Activated T-cell treated with anti-CD3 and anti-CD28 coated beads for 24 hours (primary cell): ENCODE results near the gene ADAM30.

Source experiments
- DNase-seq: peaks from one replicate; pipeline ENCODE4 v3.0.0-alpha.2; 2020; ENCODE audit warnings: low read depth

Gene ADAM30

DNA sequence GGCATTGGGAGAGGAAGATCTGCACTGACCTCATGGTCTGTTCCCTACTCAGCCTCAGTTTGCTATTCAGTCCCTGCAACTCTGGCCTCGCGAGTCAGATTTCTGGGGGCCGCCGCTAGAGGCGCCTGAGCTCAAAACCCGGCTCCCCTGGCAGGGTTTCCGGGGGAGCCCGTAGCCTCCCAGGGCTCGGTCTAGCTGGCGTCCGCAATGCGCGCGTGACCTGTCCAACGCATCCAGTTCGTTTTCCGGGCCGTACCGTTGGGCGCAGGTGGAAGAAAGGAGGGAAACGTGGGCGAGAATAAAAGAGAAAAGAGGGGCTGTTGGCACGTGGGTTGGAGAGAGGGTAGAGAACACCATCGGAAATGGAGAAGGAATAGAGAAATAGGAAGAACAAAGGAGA is at the start of gene ADAM30:
Gene ADAM30 (minus strand): TSS at position 213 of the 400 bp plus-strand sequence. CDS start 179 bp downstream, at position 34.
- DNase-seq = no peak

GRCh38 chr1:119943216-119943615 is 46.9 kb upstream of the ADAM30 start:
- no peak for DNase-seq

DNA sequence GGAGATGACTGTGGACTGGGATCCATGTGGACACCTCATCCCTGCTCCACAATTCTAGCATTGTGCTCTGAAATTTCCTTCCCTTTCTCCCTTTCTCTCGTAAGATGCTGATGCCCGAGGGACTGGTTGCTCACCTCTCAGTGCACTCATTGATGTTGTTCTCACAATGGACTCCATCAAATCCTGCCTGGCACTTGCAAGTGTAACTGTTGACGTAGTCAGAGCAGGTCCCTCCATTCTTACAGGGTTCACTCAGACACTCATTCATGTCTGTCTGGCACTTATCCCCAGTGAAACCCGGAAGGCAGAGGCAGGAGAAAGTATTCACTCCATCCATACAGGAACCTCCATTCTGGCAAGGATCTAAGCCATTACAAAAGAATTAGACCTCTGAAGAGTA is 45.1 kb upstream of the ADAM30 start:
- DNase-seq = no peak

- DNase-seq = no peak
Measured at GRCh38 chr1:119940697-119941096, 44.4 kb upstream of the ADAM30 start.

- DNase-seq = no peak
Measured at GRCh38 chr1:119937198-119937597, 40.9 kb upstream of the ADAM30 start.

- no peak for DNase-seq
Measured at GRCh38 chr1:119935915-119936314, 39.6 kb upstream of the ADAM30 start.

DNA sequence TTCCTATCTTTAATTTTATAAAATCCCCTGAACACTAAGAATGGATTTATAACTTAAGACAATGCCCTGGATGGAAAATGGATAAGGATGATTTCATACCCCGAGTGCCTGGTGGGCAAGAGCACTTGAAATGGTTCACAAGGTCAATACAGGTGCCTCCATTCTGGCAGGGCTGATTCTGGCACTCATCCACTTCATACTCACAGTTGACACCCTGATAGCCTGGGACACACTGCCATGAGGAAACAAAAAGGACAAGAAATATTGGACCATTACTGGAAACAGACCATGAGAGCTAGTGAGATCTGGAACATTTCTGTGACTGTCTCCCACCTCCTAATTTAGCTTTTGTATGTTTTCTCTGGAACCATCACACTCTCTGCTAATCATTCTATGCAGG is 39.1 kb upstream of the ADAM30 start:
- no peak for DNase-seq

- DNase-seq = no peak
Measured at GRCh38 chr1:119933397-119933796, 37.1 kb upstream of the ADAM30 start.

- no peak for DNase-seq
Measured at GRCh38 chr1:119929643-119930315, 33.5 kb upstream of the ADAM30 start.

GRCh38 chr1:119926553-119926952 is 30.2 kb upstream of the ADAM30 start:
- DNase-seq = no peak

DNA sequence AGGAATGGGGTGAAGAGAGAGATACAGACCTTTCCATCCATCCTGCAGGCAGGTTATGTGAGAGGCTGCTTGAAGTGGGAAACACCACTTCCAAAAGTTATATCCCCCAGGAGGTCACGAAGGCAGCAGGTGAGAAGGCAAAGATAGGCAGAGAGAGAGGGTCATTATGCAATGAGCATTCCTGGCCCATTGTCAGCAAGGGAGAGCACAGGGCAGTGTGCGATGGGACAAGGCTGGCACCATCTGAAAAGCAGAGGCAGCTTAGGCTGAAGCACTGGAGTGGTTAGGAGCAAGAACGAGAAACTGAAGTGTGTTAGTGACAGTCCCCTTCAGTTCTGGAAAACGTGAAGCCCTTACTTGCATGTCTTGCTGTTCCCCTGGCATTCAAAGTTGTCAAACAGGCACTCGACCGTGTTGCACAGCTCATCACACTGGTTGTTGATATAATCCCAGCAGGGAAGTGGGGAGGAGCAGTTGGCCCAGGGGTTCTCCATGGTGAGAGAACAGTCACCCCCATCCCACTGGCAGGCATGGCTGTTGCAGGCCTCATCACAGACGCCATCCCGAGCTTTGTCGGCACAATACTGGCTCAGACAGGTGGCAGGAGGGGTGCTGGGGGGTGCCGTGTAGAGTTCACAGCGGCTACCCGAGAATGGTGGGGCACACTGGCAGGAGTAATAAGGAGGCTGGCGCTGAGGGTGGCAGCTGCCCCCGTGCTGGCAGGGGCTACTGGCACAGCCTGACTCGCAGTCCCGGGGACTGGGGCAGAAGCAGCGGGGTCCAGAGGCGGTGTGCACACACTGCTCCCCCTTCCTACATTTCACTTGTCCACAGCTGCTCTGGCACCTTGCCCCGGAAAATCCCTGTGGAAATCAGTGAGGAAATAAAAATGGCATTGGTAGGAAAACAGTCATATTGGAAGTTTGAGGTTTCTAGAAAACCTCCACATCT is 28.9 kb upstream of the ADAM30 start:
- DNase-seq = no peak

GRCh38 chr1:119920104-119920968 is 24.0 kb upstream of the ADAM30 start:
- DNase-seq = no peak

DNA sequence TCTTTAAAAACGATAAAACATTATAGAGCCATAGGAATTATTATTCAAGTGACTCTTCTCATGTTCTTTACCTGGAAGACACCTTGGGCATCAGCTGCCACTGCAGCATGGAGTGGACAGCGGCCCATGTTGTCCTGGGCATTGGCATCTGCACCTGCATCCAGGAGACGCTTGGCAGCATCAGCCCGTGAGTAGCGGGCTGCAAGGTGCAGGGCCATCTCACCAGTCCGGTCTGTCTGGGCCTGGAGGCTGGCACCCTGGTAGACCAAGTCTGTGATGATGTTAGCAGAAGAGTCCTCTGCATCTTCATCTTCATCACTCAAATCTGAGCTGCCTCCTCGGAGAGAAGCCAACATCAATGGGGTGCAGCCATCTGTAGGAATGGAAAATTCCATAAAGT is 22.9 kb upstream of the ADAM30 start:
- DNase-seq = no peak

- no peak for DNase-seq
Measured at GRCh38 chr1:119918301-119918700, 22.0 kb upstream of the ADAM30 start.

GRCh38 chr1:119917304-119918055 is 21.2 kb upstream of the ADAM30 start:
- no peak for DNase-seq

DNA sequence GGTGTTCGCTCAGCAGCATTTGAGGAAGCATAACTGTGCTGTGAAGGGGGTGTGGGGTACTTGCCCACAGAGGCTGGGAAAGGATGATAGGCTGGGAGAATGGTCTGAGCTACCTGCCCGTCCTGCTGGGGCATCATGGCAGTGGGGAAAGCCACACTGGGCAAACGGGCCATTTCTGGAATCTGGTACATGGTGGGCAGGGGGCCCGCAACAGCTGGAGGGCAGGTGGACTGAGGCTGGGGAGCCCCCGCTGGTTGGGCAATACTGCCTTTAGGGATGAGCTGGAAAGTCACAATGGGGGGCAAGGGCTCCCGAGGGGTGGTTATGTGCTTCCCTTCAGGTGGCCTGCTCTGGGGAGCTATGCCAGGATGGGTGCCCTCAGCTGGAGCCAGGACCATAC is 19.2 kb upstream of the ADAM30 start:
- DNase-seq = no peak

DNA sequence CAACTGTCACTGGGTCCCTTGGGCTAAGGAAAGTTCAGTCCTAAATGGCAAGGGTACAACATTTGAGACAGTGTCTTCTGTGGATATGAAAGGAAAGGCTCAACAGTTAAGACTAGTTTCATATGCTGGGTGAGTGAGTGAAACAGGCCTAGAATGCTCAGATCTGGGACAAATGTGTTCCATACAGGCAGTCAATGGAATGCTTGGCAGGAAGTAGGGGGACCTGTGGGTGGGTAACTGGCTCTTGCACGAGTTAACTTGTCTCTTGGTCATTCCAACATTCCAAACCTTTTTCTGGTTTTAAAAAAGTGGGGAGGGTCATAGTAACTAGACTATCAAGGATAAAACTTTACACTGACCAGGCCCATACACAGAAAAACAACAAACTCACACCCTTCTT is 17.8 kb upstream of the ADAM30 start:
- no peak for DNase-seq

DNA sequence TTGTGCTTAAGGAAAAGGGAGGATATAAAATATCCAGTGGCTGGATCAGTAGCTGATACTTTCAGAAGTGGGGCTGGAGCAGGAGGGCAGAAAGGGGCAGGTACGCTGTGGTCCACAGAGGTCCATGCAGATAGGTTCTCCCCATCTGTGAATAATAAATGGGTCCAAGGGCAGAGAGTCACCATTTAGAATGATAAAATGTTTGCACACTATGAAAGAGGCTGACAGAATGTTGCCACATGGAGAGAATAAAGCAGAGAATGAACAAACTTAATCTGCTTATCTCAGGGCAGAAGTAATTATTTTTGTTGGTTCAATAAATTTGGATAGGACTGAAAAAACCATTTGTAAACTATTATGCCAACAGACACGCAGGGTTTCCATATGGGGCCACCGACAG is 16.6 kb upstream of the ADAM30 start:
- no peak for DNase-seq

- no peak for DNase-seq
Measured at GRCh38 chr1:119911775-119912174, 15.5 kb upstream of the ADAM30 start.

GRCh38 chr1:119910618-119911017 is 14.3 kb upstream of the ADAM30 start:
- no peak for DNase-seq

DNA sequence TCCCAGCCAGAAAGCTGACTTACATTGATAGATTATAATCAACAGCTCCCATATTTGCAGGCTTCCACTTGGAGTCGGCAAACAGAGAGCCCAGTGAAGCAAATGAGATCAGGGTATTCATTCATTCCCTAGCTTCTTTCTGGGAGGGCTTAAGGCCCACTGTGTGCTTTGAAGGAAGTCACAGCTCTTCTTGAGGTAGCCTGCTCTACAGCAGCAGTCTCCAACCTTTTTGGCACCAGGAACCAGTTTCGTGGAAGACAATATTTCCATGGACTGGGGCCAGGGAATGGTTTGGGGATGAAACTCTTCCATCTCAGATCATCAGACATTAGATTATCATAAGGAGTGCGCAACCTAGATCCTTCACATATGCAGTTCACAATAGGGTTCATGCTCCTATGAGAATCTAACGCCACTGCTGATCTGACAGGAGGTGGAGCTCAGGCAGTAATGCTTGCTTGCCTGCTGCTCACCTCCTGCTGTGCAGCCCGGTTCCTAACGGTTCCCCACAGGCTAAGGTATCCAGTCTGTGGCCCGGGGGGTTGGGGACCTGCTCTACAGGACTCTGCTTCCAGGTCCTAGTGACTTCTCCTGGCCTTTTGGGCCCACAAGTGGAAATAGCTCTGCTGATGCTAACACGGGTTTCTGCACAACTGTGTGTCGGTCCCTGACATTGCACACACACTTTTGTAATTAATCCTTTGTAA is 13.7 kb upstream of the ADAM30 start:
- no peak for DNase-seq
